ENCODE measurements around the gene BTBD6. TPM values are rescaled to one million over a fixed set of nuclear protein-coding genes. Genes with fewer than 3 reads are reported as not detected.

Gene BTBD6
- total RNA-seq, 1 donor from 2014 or later, result 50.6 TPM

DNA sequence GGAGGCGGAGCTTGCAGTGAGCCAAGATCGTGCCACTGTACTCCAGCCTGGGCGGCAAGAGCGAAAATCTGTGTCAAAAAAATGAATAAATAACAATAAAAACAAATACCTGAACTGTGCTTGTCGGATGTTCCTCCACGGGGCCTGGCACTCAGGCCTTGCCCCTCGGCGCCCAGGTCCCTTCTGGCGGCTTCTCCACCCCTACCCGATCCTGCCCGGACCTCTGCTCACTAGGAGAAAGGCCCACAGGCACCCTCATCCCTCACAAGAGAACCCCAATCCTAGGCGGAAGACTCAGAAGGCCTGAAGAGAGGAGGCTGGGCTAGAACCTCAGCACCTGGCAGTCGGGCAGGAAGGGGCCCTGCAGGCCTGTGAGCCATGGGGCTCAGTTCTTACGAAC is 21.0 kb upstream of the BTBD6 start:
- Histone ChIP-seq H3K4me1 (ENCODE audit: control insufficient read depth in 3 of 3, insufficient read depth in 3 of 3, low read length in 3 of 3) (no peaks in the 10 kb centered on the region), H3K9ac (ENCODE audit: low read depth in 1 of 3, low read length in 3 of 3) (no peak overlapping the region), H3K9me3 (ENCODE audit: control insufficient read depth in 3 of 3, low read length in 3 of 3) (no peaks in the 10 kb centered on the region), H3K4me3 (ENCODE audit: low read length in 3 of 3) (no peak overlapping the region), H3K27me3 (ENCODE audit: control insufficient read depth in 3 of 3, insufficient read depth in 3 of 3, low read length in 3 of 3) (no peaks in the 10 kb centered on the region), H3K36me3 (ENCODE audit: control insufficient read depth in 3 of 3, insufficient read depth in 3 of 3, low read length in 3 of 3) (peaks cover 11 to 22% (median 15%) of the 10 kb centered on the region in 3 donors), H3K27ac (ENCODE audit: low read depth, low read length) (no peak overlapping the region)

DNA sequence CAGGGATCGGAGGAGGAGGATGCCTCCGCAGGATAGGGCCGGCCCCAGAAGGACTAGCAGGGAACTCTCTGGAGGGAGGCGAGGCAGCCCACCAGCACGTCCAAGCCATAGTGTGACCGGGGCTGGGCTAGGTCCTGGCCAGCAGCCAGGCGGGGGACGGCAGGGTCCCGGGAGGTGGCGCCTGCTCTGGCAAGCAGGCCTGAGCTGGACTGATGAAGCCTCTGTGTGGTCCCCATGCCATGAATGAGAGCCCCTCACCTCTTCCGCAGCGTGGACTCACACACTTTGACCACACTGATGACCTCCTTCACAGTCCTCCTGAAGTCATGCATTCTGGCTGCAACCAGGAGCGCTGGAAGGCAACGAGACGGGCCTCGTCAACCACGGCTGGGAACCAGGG is 19.8 kb upstream of the BTBD6 start:
- peaks cover 11 to 17% (median 13%) of the 10 kb centered on the region in 3 donors for H3K36me3 ChIP-seq (ENCODE audit: control insufficient read depth in 3 of 3, insufficient read depth in 3 of 3, low read length in 3 of 3)

DNA sequence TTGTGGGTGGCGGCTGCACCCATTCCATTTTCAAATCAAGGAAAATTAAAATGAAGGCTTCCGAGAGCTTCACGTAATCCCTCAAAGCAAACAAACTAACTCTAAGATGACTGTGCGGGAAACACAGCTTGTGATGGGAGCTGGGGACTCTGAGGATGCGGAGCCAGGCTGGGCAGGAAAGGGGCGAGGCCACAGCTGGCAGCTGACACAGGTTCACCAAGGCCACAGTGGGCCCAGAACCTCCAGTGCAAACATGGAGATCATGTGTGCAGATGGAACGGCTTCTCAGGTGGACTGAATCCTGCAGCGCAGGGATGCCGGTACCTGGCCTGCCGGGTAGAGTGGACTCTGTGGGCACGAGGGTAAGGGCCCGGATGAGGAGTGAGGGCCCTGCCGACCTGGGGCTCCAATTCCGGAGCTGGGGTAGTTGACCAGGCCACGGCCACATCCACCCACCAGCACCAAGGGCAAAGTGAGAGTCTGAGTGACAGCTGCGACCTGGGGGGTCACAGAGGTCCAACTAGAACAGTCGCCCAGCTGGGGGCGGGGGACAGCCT is 19.2 kb upstream of the BTBD6 start:
- H3K36me3 ChIP-seq (ENCODE audit: control insufficient read depth in 3 of 3, insufficient read depth in 3 of 3, low read length in 3 of 3), result peaks cover 9 to 14% (median 11%) of the 10 kb centered on the region in 3 donors
- no peak overlapping the region for H3K9ac ChIP-seq (ENCODE audit: low read depth in 1 of 3, low read length in 3 of 3)
- no peaks in the 10 kb centered on the region for H3K4me1 ChIP-seq (ENCODE audit: control insufficient read depth in 3 of 3, insufficient read depth in 3 of 3, low read length in 3 of 3)
- no peak overlapping the region for H3K27ac ChIP-seq (ENCODE audit: low read depth, low read length)
- no peak overlapping the region for H3K4me3 ChIP-seq (ENCODE audit: low read length in 3 of 3)
- no peaks in the 10 kb centered on the region for H3K27me3 ChIP-seq (ENCODE audit: control insufficient read depth in 3 of 3, insufficient read depth in 3 of 3, low read length in 3 of 3)
- no peaks in the 10 kb centered on the region for H3K9me3 ChIP-seq (ENCODE audit: control insufficient read depth in 3 of 3, low read length in 3 of 3)

More for the DNA sequence above, 19.8 kb upstream of the BTBD6 start:
- Histone ChIP-seq H3K4me1 (ENCODE audit: control insufficient read depth in 3 of 3, insufficient read depth in 3 of 3, low read length in 3 of 3) (no peaks in the 10 kb centered on the region), H3K9me3 (ENCODE audit: control insufficient read depth in 3 of 3, low read length in 3 of 3) (no peaks in the 10 kb centered on the region), H3K27me3 (ENCODE audit: control insufficient read depth in 3 of 3, insufficient read depth in 3 of 3, low read length in 3 of 3) (no peaks in the 10 kb centered on the region), H3K9ac (ENCODE audit: low read depth in 1 of 3, low read length in 3 of 3) (no peak overlapping the region), H3K4me3 (ENCODE audit: low read length in 3 of 3) (no peak overlapping the region), H3K27ac (ENCODE audit: low read depth, low read length) (no peak overlapping the region)

DNA sequence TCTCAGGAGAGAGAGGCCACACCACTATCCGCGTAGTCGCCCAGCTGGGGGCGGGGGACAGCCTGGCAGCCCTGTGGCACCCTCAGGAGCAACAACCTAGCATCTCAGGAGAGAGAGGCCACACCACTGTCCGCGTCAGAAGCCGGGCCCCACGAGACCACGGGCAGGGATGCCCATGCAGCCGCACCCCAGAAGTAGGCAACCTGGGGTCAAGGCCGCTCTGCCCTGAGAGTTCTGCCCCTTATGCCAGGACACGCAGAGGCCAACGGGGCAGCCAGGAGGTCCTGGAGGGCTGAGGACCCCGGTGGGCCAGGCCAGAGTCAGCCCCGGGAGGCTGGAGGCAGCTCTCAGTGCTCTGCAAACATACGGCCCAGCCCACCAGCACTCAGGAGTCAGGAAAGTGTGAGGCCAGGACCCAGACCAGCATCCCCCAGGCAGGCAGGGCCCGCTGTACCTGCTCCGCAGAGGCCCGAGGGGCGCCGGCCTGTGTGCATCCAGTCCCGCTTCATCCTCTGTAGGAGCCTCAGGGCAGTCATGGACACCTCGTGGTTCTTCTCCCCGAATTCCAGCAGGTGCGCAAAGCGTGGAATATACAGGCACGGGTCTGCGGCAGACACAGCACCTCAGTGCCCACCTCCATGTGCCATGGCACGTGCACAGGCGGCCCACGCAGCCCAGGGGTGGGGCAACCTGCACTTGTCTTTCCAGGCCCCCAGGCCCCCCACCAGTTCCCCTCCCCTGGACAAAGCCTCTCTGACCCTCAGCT is 7.3 kb upstream of the BTBD6 start:
- H3K27me3 ChIP-seq (ENCODE audit: control insufficient read depth in 3 of 3, insufficient read depth in 3 of 3, low read length in 3 of 3), result no peaks in the 10 kb centered on the region
- H3K36me3 ChIP-seq (ENCODE audit: control insufficient read depth in 3 of 3, insufficient read depth in 3 of 3, low read length in 3 of 3), result peaks cover 0 to 10% (median 5%) of the 10 kb centered on the region in 3 donors
- no peak overlapping the region for H3K9ac ChIP-seq (ENCODE audit: low read depth in 1 of 3, low read length in 3 of 3)
- no peak overlapping the region for H3K27ac ChIP-seq (ENCODE audit: low read depth, low read length)
- H3K4me3 ChIP-seq (ENCODE audit: low read length in 3 of 3), result no peak overlapping the region
- peaks cover 2 to 7% (median 6%) of the 10 kb centered on the region in 3 donors for H3K4me1 ChIP-seq (ENCODE audit: control insufficient read depth in 3 of 3, insufficient read depth in 3 of 3, low read length in 3 of 3)
- no peaks in the 10 kb centered on the region for H3K9me3 ChIP-seq (ENCODE audit: control insufficient read depth in 3 of 3, low read length in 3 of 3)

DNA sequence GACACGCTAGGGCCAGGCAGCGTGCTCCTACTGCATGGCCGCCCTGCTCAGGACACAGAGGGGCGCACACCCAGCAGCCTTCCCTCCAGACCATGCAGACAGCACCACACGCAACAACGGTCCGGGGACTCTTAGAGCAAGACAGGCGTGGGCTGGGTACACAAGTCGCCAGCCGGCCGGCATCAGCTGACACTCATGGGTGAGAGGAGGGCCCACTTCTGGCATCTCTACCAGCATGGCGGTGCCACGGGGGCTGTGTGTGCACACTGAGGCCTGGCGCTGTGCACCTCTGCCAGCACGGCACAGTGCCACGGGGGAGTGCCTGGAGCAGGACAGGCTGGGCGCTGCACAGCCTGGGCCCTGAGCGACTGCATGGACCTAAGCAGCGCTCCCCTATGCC is 6.7 kb upstream of the BTBD6 start:
- Histone ChIP-seq H3K27ac (ENCODE audit: low read depth, low read length) (no peak overlapping the region), H3K27me3 (ENCODE audit: control insufficient read depth in 3 of 3, insufficient read depth in 3 of 3, low read length in 3 of 3) (no peaks in the 10 kb centered on the region), H3K9ac (ENCODE audit: low read depth in 1 of 3, low read length in 3 of 3) (no peak overlapping the region), H3K4me3 (ENCODE audit: low read length in 3 of 3) (no peak overlapping the region), H3K4me1 (ENCODE audit: control insufficient read depth in 3 of 3, insufficient read depth in 3 of 3, low read length in 3 of 3) (peaks cover 2 to 11% (median 9%) of the 10 kb centered on the region in 3 donors), H3K9me3 (ENCODE audit: control insufficient read depth in 3 of 3, low read length in 3 of 3) (no peaks in the 10 kb centered on the region), H3K36me3 (ENCODE audit: control insufficient read depth in 3 of 3, insufficient read depth in 3 of 3, low read length in 3 of 3) (peaks cover under 1 to 10% (median 5%) of the 10 kb centered on the region in 3 donors)

DNA sequence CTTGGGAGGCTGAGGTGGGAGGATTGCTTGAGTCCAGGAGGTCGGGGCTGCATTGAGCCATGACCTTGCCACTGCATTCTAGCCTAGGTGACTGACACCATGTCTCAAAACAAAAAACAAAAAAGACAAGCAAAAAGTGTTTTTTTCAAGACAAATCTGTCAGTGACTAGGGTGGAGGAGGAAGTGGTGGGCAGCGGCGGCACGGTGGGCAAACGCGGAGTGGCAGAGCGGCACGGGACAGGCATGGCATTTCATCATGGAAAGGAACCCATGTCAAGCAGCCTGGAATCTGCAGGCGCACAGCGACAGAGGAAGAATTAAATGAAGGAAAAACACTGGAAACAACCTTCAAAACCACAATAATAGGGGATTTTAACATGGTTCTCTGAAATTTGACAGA is 4.0 kb upstream of the BTBD6 start:
- H3K4me3 ChIP-seq (ENCODE audit: low read length in 3 of 3), result no peak overlapping the region
- H3K4me1 ChIP-seq (ENCODE audit: control insufficient read depth in 3 of 3, insufficient read depth in 3 of 3, low read length in 3 of 3), result peaks cover 14 to 30% (median 22%) of the 10 kb centered on the region in 3 donors
- no peaks in the 10 kb centered on the region for H3K27me3 ChIP-seq (ENCODE audit: control insufficient read depth in 3 of 3, insufficient read depth in 3 of 3, low read length in 3 of 3)
- no peaks in the 10 kb centered on the region for H3K9me3 ChIP-seq (ENCODE audit: control insufficient read depth in 3 of 3, low read length in 3 of 3)
- no peak overlapping the region for H3K27ac ChIP-seq (ENCODE audit: low read depth, low read length)
- peaks cover 3 to 14% (median 5%) of the 10 kb centered on the region in 3 donors for H3K36me3 ChIP-seq (ENCODE audit: control insufficient read depth in 3 of 3, insufficient read depth in 3 of 3, low read length in 3 of 3)
- H3K9ac ChIP-seq (ENCODE audit: low read depth in 1 of 3, low read length in 3 of 3), result no peak overlapping the region

DNA sequence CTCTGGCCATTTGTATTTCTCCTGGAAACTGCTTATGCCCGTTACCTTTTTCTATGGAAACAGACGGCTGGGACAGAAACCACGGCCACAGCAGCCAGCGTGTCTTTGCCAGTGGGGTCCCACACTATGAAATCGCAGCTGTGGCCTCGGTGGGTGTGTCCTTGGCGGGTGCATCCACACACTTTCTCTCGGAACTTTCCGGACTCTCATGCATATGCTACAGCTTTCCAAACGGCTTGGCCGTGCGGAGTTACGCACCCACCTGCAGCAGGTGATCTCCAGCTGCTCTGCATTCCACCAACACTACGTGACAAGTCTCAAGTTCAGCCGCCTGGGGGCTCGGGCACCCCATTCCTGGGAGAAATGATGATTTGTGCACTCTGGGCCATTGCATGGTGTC is 1.3 kb upstream of the BTBD6 start:
- no peaks in the 10 kb centered on the region for H3K9me3 ChIP-seq (ENCODE audit: control insufficient read depth in 3 of 3, low read length in 3 of 3)
- no peaks in the 10 kb centered on the region for H3K27me3 ChIP-seq (ENCODE audit: control insufficient read depth in 3 of 3, insufficient read depth in 3 of 3, low read length in 3 of 3)
- peaks cover 34 to 53% (median 37%) of the 10 kb centered on the region in 3 donors for H3K4me1 ChIP-seq (ENCODE audit: control insufficient read depth in 3 of 3, insufficient read depth in 3 of 3, low read length in 3 of 3)
- no peak overlapping the region for H3K4me3 ChIP-seq (ENCODE audit: low read length in 3 of 3)
- H3K9ac ChIP-seq (ENCODE audit: low read depth in 1 of 3, low read length in 3 of 3), result no peak overlapping the region
- H3K27ac ChIP-seq (ENCODE audit: low read depth, low read length), result no peak overlapping the region
- H3K36me3 ChIP-seq (ENCODE audit: control insufficient read depth in 3 of 3, insufficient read depth in 3 of 3, low read length in 3 of 3), result peaks cover 18 to 24% (median 23%) of the 10 kb centered on the region in 3 donors

DNA sequence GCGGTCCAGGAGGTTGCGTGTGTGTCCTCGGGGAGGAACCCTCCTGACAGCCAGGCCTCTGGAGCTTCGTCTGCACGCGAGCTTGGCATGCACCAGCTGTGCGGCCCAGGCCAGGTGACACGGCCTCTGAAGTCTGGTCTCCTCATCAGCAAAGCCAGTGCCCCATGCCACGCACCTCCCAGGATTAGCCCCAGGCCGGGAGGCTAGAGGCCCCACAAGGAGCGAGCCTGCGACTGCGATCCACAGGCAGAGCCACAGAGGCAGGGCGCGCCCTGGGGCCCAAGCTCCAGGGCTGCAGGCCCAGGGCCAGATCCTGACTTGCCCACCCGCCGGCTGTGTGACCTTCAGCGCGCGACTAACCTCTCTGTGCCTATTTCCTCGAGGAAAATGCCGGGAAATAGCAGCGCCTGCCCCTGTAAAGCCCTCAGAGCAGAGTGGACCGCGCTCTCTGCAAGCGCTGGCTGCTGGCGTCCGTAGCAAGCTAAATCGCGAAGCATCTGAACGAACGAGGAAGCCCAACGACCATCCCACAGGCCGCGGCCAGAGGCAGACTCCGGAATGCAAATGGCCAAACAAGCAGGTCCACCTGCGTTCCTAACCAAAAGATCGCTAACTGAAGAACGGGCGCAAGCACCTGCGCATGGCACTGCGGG is 492 bp upstream of the BTBD6 start:
- no peaks in the 10 kb centered on the region for H3K27me3 ChIP-seq (ENCODE audit: control insufficient read depth in 3 of 3, insufficient read depth in 3 of 3, low read length in 3 of 3)
- H3K36me3 ChIP-seq (ENCODE audit: control insufficient read depth in 3 of 3, insufficient read depth in 3 of 3, low read length in 3 of 3), result peaks cover 21 to 30% (median 29%) of the 10 kb centered on the region in 3 donors
- H3K4me1 ChIP-seq (ENCODE audit: control insufficient read depth in 3 of 3, insufficient read depth in 3 of 3, low read length in 3 of 3), result peaks cover 34 to 53% (median 37%) of the 10 kb centered on the region in 3 donors
- no peaks in the 10 kb centered on the region for H3K9me3 ChIP-seq (ENCODE audit: control insufficient read depth in 3 of 3, low read length in 3 of 3)
- peak overlapping the region; percentile 70 for H3K27ac ChIP-seq (ENCODE audit: low read depth, low read length)
- peak overlapping the region; percentile 82 to 91 (median 87) for H3K4me3 ChIP-seq (ENCODE audit: low read length in 3 of 3)
- peak overlapping the region; percentile 65 to 86 (median 76) for H3K9ac ChIP-seq (ENCODE audit: low read depth in 1 of 3, low read length in 3 of 3)

DNA sequence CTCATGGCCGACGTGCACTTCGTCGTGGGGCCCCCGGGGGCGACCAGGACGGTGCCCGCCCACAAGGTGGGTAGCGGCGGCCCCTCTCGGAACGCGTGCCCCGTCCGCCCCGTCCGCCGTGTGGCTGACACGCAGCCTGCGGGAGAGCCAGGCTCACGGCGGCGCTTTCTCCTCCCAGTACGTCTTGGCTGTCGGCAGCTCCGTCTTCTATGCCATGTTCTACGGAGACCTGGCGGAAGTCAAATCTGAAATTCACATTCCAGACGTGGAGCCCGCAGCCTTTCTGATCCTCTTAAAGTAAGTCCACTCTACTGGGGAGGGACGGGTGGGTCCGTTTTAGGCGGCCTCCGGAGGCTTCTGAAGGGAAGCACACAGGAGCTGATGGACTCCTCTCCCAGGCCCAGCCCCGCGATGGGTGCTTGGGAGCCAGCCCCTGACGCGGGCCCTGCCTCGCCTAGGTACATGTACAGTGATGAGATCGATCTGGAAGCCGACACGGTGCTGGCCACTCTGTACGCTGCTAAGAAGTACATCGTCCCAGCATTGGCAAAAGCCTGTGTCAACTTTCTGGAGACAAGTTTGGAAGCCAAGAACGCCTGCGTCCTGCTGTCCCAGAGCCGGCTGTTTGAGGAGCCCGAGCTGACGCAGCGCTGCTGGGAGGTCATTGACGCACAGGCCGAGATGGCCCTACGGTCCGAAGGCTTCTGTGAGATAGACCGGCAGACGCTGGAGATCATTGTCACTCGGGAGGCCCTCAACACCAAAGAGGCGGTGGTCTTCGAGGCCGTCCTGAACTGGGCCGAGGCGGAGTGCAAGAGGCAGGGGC is 1.1 kb downstream of the BTBD6 start:
- H3K27ac ChIP-seq (ENCODE audit: low read depth, low read length), result peak overlapping the region; percentile 77
- H3K36me3 ChIP-seq (ENCODE audit: control insufficient read depth in 3 of 3, insufficient read depth in 3 of 3, low read length in 3 of 3), result peaks cover 28 to 33% (median 31%) of the 10 kb centered on the region in 3 donors
- no peaks in the 10 kb centered on the region for H3K27me3 ChIP-seq (ENCODE audit: control insufficient read depth in 3 of 3, insufficient read depth in 3 of 3, low read length in 3 of 3)
- peaks cover 37 to 66% (median 37%) of the 10 kb centered on the region in 3 donors for H3K4me1 ChIP-seq (ENCODE audit: control insufficient read depth in 3 of 3, insufficient read depth in 3 of 3, low read length in 3 of 3)
- H3K9me3 ChIP-seq (ENCODE audit: control insufficient read depth in 3 of 3, low read length in 3 of 3), result no peaks in the 10 kb centered on the region
- H3K9ac ChIP-seq (ENCODE audit: low read depth in 1 of 3, low read length in 3 of 3), result peak overlapping the region; percentile 57 to 85 (median 72)
- H3K4me3 ChIP-seq (ENCODE audit: low read length in 3 of 3), result peak overlapping the region; percentile 30 to 75 (median 70)
